Esophagus muscularis mucosa (tissue), 4 donors: Measurements from ENCODE around the gene SPON1. TPM values are rescaled to one million over a fixed set of nuclear protein-coding genes. Genes with fewer than 3 reads are reported as not detected.
"Not testable (repeated sequence)": the region's sequence is repeated elsewhere in the genome, so short reads cannot be mapped to it uniquely, and the experiment has no call there.

ENCODE experiments used
- DNase-seq: peaks from one replicate; pipeline ENCODE4 v3.0.0-alpha.2; 2017; ENCODE audit errors: extremely low spot score
- H3K27ac ChIP-seq, 4 donors: fragments of 200-600 bp; sonication (generic); replicated peaks in 1 of 4; 1 replicate in 3 of 4; 2 replicates in 1 of 4; pipeline ENCODE4 v1.5.1; 2016 to 2019; ENCODE audit warnings: mild to moderate bottlenecking in 1 of 4
- H3K27me3 ChIP-seq, 4 donors: fragments of 200-600 bp; sonication (generic); one replicate each; pipeline versions ENCODE4 v1.5.1 to v1.6.0; 2016 to 2019
- H3K36me3 ChIP-seq, 4 donors: fragments of 200-600 bp; sonication (generic); one replicate each; pipeline ENCODE4 v1.5.1; 2016 to 2019
- H3K4me1 ChIP-seq, 4 donors: fragments of 200-600 bp; sonication (generic); one replicate each; pipeline ENCODE4 v1.5.1; 2016 to 2019
- H3K4me3 ChIP-seq, 4 donors: fragments of 200-600 bp; sonication (generic); 1 replicate in 2 of 4; 2 replicates in 2 of 4; pipeline ENCODE4 v1.5.1; 2016 to 2019; ENCODE audit warnings: mild to moderate bottlenecking in 4 of 4, moderate library complexity in 1 of 4
- H3K9me3 ChIP-seq, 4 donors: fragments of 200-600 bp; sonication (generic); 1 replicate in 3 of 4; 2 replicates in 1 of 4; pipeline ENCODE4 v1.5.1; 2016 to 2019
- CTCF ChIP-seq, 3 experiments: fragments of 200-600 bp in 2 of 3; fragments of 450-650 bp in 1 of 3; sonication (generic) in 2 of 3; IDR thresholded peaks; one replicate each; pipeline ENCODE4 v1.5.1; 2017 to 2019; ENCODE audit warnings: antibody characterized with exemption in 3 of 3, mild to moderate bottlenecking in 2 of 3, moderate library complexity in 1 of 3
- EP300 ChIP-seq: sonication (generic); formaldehyde crosslinking; IDR thresholded peaks from one replicate; pipeline ENCODE4 v1.6.1; 2017; ENCODE audit warnings: antibody characterized with exemption
- POLR2A ChIP-seq: fragments of 450-650 bp; IDR thresholded peaks from one replicate; pipeline ENCODE4 v1.6.1; 2017; ENCODE audit warnings: antibody characterized with exemption, moderate library complexity, mild to moderate bottlenecking, low read depth
- POLR2AphosphoS5 ChIP-seq, 2 donors: sonication (generic); formaldehyde crosslinking; IDR thresholded peaks; one replicate each; pipeline ENCODE4 v1.6.1; 2017; ENCODE audit warnings: antibody characterized with exemption in 2 of 2
- WGBS: methylation state at CpG from one replicate; pipeline ENCODE4 v1.1.5; 2018; 5-methylcytosine and 5-hydroxymethylcytosine counted together
- intact Hi-C: fragments of 100-400 bp; cut with DNase I; formaldehyde crosslinking; loops from one replicate; pipeline ENCODE4 v1.15.1; 2023
- total RNA-seq, 4 donors: library from RNA; depleted of rRNA; stranded (reverse); fragments of >200 nt; gene quantifications; one replicate each; pipeline versions ENCODE4 v1.1.0 to v1.2.1, GENCODE V29; 2016

Gene SPON1
- total RNA-seq, 4 donors from 2014 or later: 12.5 to 25.2 (median 19.2) TPM

DNA sequence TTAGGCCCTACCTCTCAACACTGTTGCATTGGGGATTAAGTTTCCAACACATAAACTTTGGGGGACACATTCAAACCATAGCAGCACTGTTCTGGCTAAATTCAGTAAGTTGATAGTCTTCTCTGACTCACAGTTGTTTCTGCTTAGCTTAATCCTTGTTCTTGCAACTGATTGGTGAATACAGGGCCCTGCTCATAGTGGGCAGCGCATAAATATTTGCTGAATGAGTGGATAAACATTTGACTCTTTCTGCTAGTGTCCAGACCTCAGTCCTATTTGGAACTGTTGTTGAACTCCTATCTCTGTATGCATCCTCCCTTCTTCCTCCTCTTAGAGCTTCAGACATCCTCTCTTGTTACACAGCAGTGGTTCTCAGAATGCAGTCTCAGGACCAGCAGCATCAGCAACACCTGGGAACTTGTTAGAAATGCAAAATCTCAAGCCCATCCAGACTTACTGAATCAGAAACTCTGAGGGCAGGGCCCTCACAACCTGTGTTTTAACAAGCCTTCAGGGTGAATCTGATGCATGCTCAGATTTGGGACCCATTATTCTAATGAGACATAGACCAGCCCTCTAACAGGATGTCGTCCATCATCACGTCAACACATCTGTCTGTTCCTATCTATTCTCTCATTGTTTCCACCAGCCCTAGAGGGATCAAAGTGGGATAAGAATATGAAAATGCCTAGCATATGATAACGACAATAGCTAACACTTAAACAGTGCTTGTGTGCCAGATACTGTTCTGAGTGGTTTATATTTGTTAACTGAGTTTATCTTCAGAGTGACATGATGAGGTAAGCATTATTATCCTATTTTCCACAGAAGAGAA, 22.3 kb downstream of the SPON1 start:
- intact Hi-C loops: loop anchor here (5.0 kb wide), 1 partner anchor 42 kb away; no protein-coding TSS in a partner anchor
- Histone ChIP-seq H3K9me3 (no peaks in the 10 kb centered on the region), H3K4me3 (no peak overlapping the region), H3K36me3 (no peaks in the 10 kb centered on the region), H3K4me1 (peaks cover 0 to 40% (median 35%) of the 10 kb centered on the region in 4 donors), H3K27me3 (no peaks in the 10 kb centered on the region), H3K27ac (peak overlapping the region; percentile 76 to 80 (median 78))
- 61% methylated on average over 4 of the region's 4 CpGs for whole genome bisulfite sequencing
- TF ChIP-seq EP300: no peak
- no peak for TF ChIP-seq CTCF (IDR thresholded peaks at IDR 0.05)
- TF ChIP-seq POLR2A: no peak
- TF ChIP-seq POLR2AphosphoS5 (IDR thresholded peaks at IDR 0.05): no peak
- DNase-seq: peak; percentile 47

DNA sequence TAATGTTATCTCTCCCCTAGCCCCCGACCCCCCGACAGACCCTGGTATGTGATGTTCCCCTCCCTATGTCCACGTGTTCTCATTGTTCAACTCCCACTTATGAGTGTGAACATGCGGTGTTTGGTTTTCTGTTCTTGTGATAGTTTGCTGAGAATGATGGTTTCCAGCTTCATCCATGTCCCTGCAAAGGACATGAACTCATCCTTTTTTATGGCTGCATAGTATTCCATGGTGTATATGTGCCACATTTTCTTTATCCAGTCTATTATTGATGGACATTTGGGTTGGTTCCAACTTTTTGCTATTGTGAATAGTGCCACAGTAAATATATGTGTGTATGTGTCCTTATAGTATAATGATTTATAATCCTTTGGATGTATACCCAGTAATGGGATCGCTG, 24.2 kb downstream of the SPON1 start:
- H3K36me3 ChIP-seq, intact Hi-C loops, H3K27me3 ChIP-seq, H3K27ac ChIP-seq, H3K4me3 ChIP-seq, H3K9me3 ChIP-seq: not testable (repeated sequence)
- 92% methylated on average over 5 of the region's 5 CpGs for WGBS
- peaks cover 0 to 41% (median 36%) of the 10 kb centered on the region in 4 donors for H3K4me1 ChIP-seq
- DNase-seq: peak; percentile 19

- H3K27me3 ChIP-seq, intact Hi-C loops, H3K9me3 ChIP-seq, H3K27ac ChIP-seq, H3K36me3 ChIP-seq, H3K4me3 ChIP-seq: not testable (repeated sequence)
- peak; percentile 81 for DNase-seq
- WGBS: 66% methylated on average over 7 of the region's 15 CpGs
- peaks cover 0 to 17% (median 6%) of the 10 kb centered on the region in 4 donors for H3K4me1 ChIP-seq
These were observed 29.8 kb downstream of the SPON1 start for GRCh38 chr11:13992158-13992856.

- no peaks in the 10 kb centered on the region for H3K36me3 ChIP-seq
- H3K9me3 ChIP-seq: no peaks in the 10 kb centered on the region
- H3K27ac ChIP-seq: no peak overlapping the region
- intact Hi-C loops: no loop called here
- peaks cover 0 to 17% (median 6%) of the 10 kb centered on the region in 4 donors for H3K4me1 ChIP-seq
- peak; percentile 70 for DNase-seq
- 86% methylated on average over 7 of the region's 7 CpGs for WGBS
- no peak overlapping the region for H3K4me3 ChIP-seq
- TF ChIP-seq POLR2A (no peak), EP300 (no peak), POLR2AphosphoS5 (IDR thresholded peaks at IDR 0.05) (no peak), CTCF (IDR thresholded peaks at IDR 0.05) (no peak)
- no peaks in the 10 kb centered on the region for H3K27me3 ChIP-seq
These were observed 30.7 kb downstream of the SPON1 start for GRCh38 chr11:13993096-13993765.

GRCh38 chr11:13997881-13998280, 35.4 kb downstream of the SPON1 start:
- WGBS: 93% methylated on average over 4 of the region's 4 CpGs
- Histone ChIP-seq H3K27me3 (no peaks in the 10 kb centered on the region), H3K4me1 (peaks cover 0 to 7% (median 0%) of the 10 kb centered on the region in 4 donors), H3K36me3 (no peaks in the 10 kb centered on the region), H3K4me3 (no peak overlapping the region), H3K27ac (no peak overlapping the region), H3K9me3 (peaks cover 0 to 12% (median 0%) of the 10 kb centered on the region in 4 donors)
- no peak for TF ChIP-seq POLR2A
- no peak for TF ChIP-seq POLR2AphosphoS5 (IDR thresholded peaks at IDR 0.05)
- no peak for TF ChIP-seq CTCF (IDR thresholded peaks at IDR 0.05)
- TF ChIP-seq EP300: no peak
- intact Hi-C loops: no loop called here
- no peak for DNase-seq
